Hepatocyte (in vitro differentiated cells): ENCODE measurements around the gene C10orf105. TPM values are rescaled to one million over a fixed set of nuclear protein-coding genes. Genes with fewer than 3 reads are reported as not detected.

Experiments used
- DNase-seq: peaks from one replicate; pipeline ENCODE4 v3.0.0-alpha.2; 2016; ENCODE audit warnings: low spot score
- H2AFZ ChIP-seq: fragments of 200-600 bp; sonication (generic); 2 replicates; pipeline ENCODE4 v1.6.0; 2016; ENCODE audit warnings: antibody characterized with exemption, mild to moderate bottlenecking
- H3K27ac ChIP-seq: fragments of 200-600 bp; sonication (generic); 2 replicates; pipeline ENCODE4 v1.5.1; 2016; ENCODE audit warnings: mild to moderate bottlenecking
- H3K27me3 ChIP-seq: fragments of 200-600 bp; sonication (generic); 2 replicates; pipeline ENCODE4 v1.6.1; 2016
- H3K36me3 ChIP-seq: fragments of 200-600 bp; sonication (generic); replicated peaks from 2 replicates; pipeline ENCODE4 v1.5.1; 2016; ENCODE audit warnings: low read depth; ENCODE audit not compliant: insufficient read depth
- H3K4me1 ChIP-seq: fragments of 200-600 bp; sonication (generic); 2 replicates; pipeline ENCODE4 v1.5.1; 2016; ENCODE audit warnings: mild to moderate bottlenecking, moderate library complexity; ENCODE audit not compliant: insufficient read depth
- H3K4me2 ChIP-seq: fragments of 200-600 bp; sonication (generic); 2 replicates; pipeline ENCODE4 v1.6.0; 2016
- H3K4me3 ChIP-seq: fragments of 200-600 bp; sonication (generic); 2 replicates; pipeline ENCODE4 v1.5.1; 2016; ENCODE audit warnings: mild to moderate bottlenecking
- H3K79me2 ChIP-seq: fragments of 200-600 bp; sonication (generic); 2 replicates; pipeline ENCODE4 v1.6.0; 2017; ENCODE audit warnings: mild to moderate bottlenecking
- H3K9me2 ChIP-seq: fragments of 200-600 bp; sonication (generic); replicated peaks from 2 replicates; pipeline ENCODE4 v1.6.0; 2017; ENCODE audit warnings: mild to moderate bottlenecking; ENCODE audit not compliant: insufficient read depth
- H3K9me3 ChIP-seq: fragments of 200-600 bp; sonication (generic); 2 replicates; pipeline ENCODE4 v1.5.1; 2016; ENCODE audit warnings: low read depth, mild to moderate bottlenecking
- H4K20me1 ChIP-seq: fragments of 200-600 bp; sonication (generic); 2 replicates; pipeline ENCODE4 v1.6.0; 2016; ENCODE audit warnings: mild to moderate bottlenecking; ENCODE audit not compliant: insufficient read depth, poor library complexity, severe bottlenecking
- EZH2 ChIP-seq: fragments of 200-600 bp; sonication (generic); IDR thresholded peaks from 2 replicates; pipeline ENCODE4 v1.6.1; 2016; ENCODE audit warnings: antibody characterized with exemption, mild to moderate bottlenecking, borderline replicate concordance
- EZH2phosphoT487 ChIP-seq: fragments of 200-600 bp; sonication (generic); IDR thresholded peaks from one replicate; pipeline ENCODE4 v1.6.1; 2018; ENCODE audit warnings: antibody characterized with exemption, mild to moderate bottlenecking, low read depth, moderate library complexity; ENCODE audit not compliant: unreplicated experiment, severe bottlenecking
- WGBS: methylation state at CpG from one replicate; pipeline ENCODE4 v1.1.6; 2016; ENCODE audit warnings: low lambda C conversion rate; ENCODE audit errors: missing lambda C conversion rate; 5-methylcytosine and 5-hydroxymethylcytosine counted together
- polyA plus RNA-seq: library from polyadenylated mRNA; unstranded; fragments of >200 nt; fragmentation: Nextera tagmentation; extraction: Ambion mirVana; gene quantifications from 2 replicates; pipeline ENCODE4 v1.2.1, GENCODE V29; 2016
- total RNA-seq: library from RNA; depleted of rRNA; stranded (reverse); fragments of >200 nt; gene quantifications from 2 replicates; pipeline ENCODE4 v1.2.3, GENCODE V29; 2014
- TF ChIP-seq, protein P1 (sequence below): fragments of 200-600 bp; sonication (generic); IDR thresholded peaks from 2 replicates; pipeline ENCODE4 v1.5.1; 2016; ENCODE audit warnings: antibody characterized with exemption, mild to moderate bottlenecking; ENCODE audit not compliant: poor library complexity

C10orf105 gene
- total and polyA plus RNA-seq, 2 experiments from 2014 or later = not detected

GRCh38 chr10:71664585-71664984 lies 55.0 kb downstream of the C10orf105 start:
- Histone ChIP-seq H3K79me2 (no peaks in the 10 kb centered on the region), H3K9me3 (no peaks in the 10 kb centered on the region), H3K9me2 (no peaks in the 10 kb centered on the region), H4K20me1 (no peaks in the 10 kb centered on the region), H3K36me3 (no peaks in the 10 kb centered on the region), H3K27ac (no peak overlapping the region), H3K4me1 (peaks cover 9% of the 10 kb centered on the region), H2AFZ (no peak overlapping the region), H3K27me3 (no peaks in the 10 kb centered on the region), H3K4me3 (no peak overlapping the region), H3K4me2 (no peak overlapping the region)
- WGBS = 93% methylated on average over 2 of the region's 2 CpGs
- DNase-seq = no peak
- no peak for TF ChIP-seq EZH2
- no peak for TF ChIP-seq EZH2phosphoT487
- TF ChIP-seq, protein P1, sequence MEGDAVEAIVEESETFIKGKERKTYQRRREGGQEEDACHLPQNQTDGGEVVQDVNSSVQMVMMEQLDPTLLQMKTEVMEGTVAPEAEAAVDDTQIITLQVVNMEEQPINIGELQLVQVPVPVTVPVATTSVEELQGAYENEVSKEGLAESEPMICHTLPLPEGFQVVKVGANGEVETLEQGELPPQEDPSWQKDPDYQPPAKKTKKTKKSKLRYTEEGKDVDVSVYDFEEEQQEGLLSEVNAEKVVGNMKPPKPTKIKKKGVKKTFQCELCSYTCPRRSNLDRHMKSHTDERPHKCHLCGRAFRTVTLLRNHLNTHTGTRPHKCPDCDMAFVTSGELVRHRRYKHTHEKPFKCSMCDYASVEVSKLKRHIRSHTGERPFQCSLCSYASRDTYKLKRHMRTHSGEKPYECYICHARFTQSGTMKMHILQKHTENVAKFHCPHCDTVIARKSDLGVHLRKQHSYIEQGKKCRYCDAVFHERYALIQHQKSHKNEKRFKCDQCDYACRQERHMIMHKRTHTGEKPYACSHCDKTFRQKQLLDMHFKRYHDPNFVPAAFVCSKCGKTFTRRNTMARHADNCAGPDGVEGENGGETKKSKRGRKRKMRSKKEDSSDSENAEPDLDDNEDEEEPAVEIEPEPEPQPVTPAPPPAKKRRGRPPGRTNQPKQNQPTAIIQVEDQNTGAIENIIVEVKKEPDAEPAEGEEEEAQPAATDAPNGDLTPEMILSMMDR = no peak

DNA sequence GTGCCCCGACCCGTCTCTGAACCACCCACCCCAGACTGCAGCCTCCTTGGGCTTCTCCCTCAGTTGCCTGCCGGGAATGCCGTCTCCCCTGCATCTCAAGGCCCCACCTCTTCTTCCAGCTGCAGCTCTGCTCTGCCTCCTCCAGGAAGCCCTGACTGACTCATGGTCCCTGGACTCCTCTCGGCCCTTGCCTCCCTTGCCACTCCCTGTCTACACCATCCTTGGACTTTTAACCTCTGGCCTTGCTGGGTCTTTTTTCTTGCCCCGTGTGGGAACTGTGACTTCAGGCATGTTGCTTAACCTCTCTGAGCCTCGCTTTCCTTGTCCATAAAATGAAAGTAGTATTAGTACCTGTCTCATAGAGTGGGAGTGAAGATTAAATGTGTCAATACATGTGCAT lies 56.3 kb downstream of the C10orf105 start:
- DNase-seq = no peak
- Histone ChIP-seq H3K4me3 (no peak overlapping the region), H3K27ac (no peak overlapping the region), H3K4me2 (no peak overlapping the region), H3K9me3 (no peaks in the 10 kb centered on the region), H3K9me2 (no peaks in the 10 kb centered on the region), H3K79me2 (no peaks in the 10 kb centered on the region), H3K36me3 (no peaks in the 10 kb centered on the region), H3K27me3 (no peaks in the 10 kb centered on the region), H2AFZ (no peak overlapping the region), H3K4me1 (peaks cover 14% of the 10 kb centered on the region), H4K20me1 (no peaks in the 10 kb centered on the region)
- WGBS = 71% methylated on average over 6 of the region's 7 CpGs
- no peak for TF ChIP-seq EZH2

GRCh38 chr10:71661779-71662336 lies 57.7 kb downstream of the C10orf105 start:
- Histone ChIP-seq H3K36me3 (no peaks in the 10 kb centered on the region), H3K4me2 (no peak overlapping the region), H3K9me2 (no peaks in the 10 kb centered on the region), H3K9me3 (no peaks in the 10 kb centered on the region), H3K4me1 (peaks cover 12% of the 10 kb centered on the region), H3K79me2 (no peaks in the 10 kb centered on the region), H2AFZ (no peak overlapping the region), H3K4me3 (no peak overlapping the region), H4K20me1 (no peaks in the 10 kb centered on the region), H3K27ac (no peak overlapping the region), H3K27me3 (no peaks in the 10 kb centered on the region)
- 88% methylated on average over 18 of the region's 28 CpGs for WGBS
- no peak for TF ChIP-seq EZH2phosphoT487
- TF ChIP-seq, protein P1 = no peak
- TF ChIP-seq EZH2 = no peak
- DNase-seq = no peak

Other genes starting within 250 kb of the C10orf105 start
- 10.1 and 13.6 TPM in 2 replicates for gene VSIR, start 53.7 kb upstream of the C10orf105 start, total RNA-seq
- 43.4 and 45.5 TPM in 2 replicates for gene VSIR, start 53.7 kb upstream of the C10orf105 start, polyA plus RNA-seq
- gene PSAP, start 131.5 kb upstream of the C10orf105 start, total RNA-seq = 686 and 732 TPM in 2 replicates
- gene PSAP, start 131.5 kb upstream of the C10orf105 start, polyA plus RNA-seq = 954 and 987 TPM in 2 replicates
- gene CHST3, start 244.6 kb upstream of the C10orf105 start, total RNA-seq = 13.0 and 14.1 TPM in 2 replicates
- gene CHST3, start 244.6 kb upstream of the C10orf105 start, polyA plus RNA-seq = 6.1 and 6.8 TPM in 2 replicates